ENCODE data around the gene CPNE6. TPM values are rescaled to one million over a fixed set of nuclear protein-coding genes. Genes with fewer than 3 reads are reported as not detected.
A peak's percentile ranks its signal among the peaks of the same experiment; 100 is the strongest.

The CPNE6 gene
- total RNA-seq, 4 donors from 2014 or later, result not detected

DNA sequence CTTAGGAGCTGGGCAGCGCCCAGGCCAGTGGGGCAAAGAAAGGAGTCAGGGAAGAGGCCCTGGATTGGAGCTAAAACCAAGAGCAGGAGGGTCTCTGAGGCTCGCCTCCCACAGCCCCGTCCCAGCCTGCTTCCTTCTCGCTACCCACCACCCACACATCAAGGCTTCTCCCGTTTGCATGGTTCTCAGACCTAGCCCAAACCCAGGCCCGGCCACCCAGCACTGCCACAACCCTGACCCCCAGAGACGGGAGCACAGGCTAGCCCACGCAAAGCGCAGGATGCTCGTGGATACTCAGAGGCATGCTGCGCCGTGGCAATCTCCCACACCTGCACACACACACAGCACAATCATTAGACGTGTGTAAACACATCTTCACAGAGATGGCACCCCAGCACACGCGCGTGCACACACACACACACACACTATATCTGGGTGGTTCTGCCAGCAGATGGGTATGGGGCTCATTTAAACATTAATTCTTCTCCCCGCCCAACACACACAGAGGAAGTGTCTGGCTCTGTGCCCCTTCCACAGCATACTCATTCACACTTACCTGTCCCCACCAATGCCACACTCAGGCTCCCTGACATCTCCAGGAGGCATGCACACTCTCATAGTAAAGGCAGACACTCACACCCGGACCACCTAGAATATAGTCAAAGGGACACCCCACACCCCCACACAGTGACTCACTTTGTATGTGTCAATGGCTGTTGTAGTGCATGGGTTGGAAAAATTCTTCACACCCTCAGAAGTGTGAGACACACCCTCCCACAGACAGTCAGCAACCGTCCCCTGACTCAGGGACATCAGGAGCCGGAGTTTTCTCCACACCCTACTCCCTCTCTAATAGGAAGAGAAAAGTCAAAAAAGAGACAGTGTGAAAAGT is 18.5 kb upstream of the CPNE6 start:
- no peaks in the 10 kb centered on the region for H3K36me3 ChIP-seq
- DNase-seq (no peak), ATAC-seq (no peak)
- in situ Hi-C loops (cut with MboI; ENCODE audit: low sequenced_read_pairs in 4 of 4) (no loop called here), intact Hi-C loops (cut with DNase I; ENCODE audit: low total_unique reads) (loop anchor here (5.0 kb wide), 1 partner anchor 41 kb away; no protein-coding TSS in a partner anchor)
- H3K27me3 ChIP-seq, result peaks cover 0 to 3% (median 0%) of the 10 kb centered on the region in 3 donors
- H3K4me3 ChIP-seq, result peak overlapping the region; percentile 56 to 77 (median 66)
- no peak overlapping the region for H3K27ac ChIP-seq
- TF ChIP-seq, protein P1, sequence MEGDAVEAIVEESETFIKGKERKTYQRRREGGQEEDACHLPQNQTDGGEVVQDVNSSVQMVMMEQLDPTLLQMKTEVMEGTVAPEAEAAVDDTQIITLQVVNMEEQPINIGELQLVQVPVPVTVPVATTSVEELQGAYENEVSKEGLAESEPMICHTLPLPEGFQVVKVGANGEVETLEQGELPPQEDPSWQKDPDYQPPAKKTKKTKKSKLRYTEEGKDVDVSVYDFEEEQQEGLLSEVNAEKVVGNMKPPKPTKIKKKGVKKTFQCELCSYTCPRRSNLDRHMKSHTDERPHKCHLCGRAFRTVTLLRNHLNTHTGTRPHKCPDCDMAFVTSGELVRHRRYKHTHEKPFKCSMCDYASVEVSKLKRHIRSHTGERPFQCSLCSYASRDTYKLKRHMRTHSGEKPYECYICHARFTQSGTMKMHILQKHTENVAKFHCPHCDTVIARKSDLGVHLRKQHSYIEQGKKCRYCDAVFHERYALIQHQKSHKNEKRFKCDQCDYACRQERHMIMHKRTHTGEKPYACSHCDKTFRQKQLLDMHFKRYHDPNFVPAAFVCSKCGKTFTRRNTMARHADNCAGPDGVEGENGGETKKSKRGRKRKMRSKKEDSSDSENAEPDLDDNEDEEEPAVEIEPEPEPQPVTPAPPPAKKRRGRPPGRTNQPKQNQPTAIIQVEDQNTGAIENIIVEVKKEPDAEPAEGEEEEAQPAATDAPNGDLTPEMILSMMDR (IDR thresholded peaks at IDR 0.05 in 4 of 5, conservative IDR thresholded peaks at IDR 0.05 in 1 of 5), result no peak
- TF ChIP-seq POLR2A (IDR thresholded peaks at IDR 0.05), result no peak
- H3K9me3 ChIP-seq, result no peaks in the 10 kb centered on the region
- peaks cover 6 to 8% of the 10 kb centered on the region in 2 donors for H3K4me1 ChIP-seq

DNA sequence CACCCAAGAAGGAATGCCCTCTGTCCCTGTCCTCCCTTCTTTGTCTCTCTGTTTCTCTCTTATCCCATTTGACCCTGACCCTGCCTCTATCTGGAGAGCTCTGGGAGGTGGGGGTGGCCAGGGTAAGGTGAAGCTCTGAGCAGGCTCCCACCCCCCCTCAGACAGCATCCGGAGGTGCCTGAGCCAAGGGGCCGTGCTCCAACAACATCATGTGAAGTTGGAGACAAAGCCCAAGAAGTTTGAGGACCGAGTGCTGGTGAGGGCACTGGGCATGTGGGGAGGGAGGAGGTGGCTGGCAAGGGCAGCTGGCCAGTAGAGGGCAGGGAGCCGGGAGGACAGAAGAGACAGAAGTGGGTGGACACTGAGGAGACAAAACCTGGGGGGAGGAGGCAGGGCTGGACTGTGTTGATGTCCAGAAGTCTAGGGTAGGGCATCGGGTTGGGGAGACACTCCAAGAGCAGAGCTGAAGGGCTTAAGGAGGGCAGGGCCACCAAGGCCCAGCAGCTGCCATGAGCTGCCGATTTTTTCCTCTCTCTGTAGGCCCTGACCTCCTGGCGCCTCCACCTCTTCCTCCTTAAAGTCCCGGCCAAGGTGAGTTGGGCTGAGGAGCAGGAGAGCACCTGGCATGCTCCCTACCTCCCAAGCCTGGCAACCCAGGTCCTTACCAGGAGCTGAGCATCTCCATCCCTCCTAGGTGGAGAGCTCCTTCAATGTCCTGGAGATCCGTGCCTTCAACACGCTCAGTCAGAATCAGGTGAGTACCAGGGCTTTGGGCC is 17.6 kb upstream of the CPNE6 start:
- in situ Hi-C loops (cut with MboI; ENCODE audit: low sequenced_read_pairs in 4 of 4) (no loop called here), intact Hi-C loops (cut with DNase I; ENCODE audit: low total_unique reads) (loop anchor here (5.0 kb wide), 1 partner anchor 41 kb away; no protein-coding TSS in a partner anchor)
- Histone ChIP-seq H3K36me3 (no peaks in the 10 kb centered on the region), H3K9me3 (no peaks in the 10 kb centered on the region), H3K4me3 (no peak overlapping the region), H3K4me1 (peaks cover 6 to 8% of the 10 kb centered on the region in 2 donors), H3K27ac (no peak overlapping the region), H3K27me3 (peaks cover 0 to 3% (median 0%) of the 10 kb centered on the region in 3 donors)
- DNase-seq (no peak), ATAC-seq (no peak)
- TF ChIP-seq, protein P1 (IDR thresholded peaks at IDR 0.05 in 4 of 5, conservative IDR thresholded peaks at IDR 0.05 in 1 of 5), result no peak

DNA sequence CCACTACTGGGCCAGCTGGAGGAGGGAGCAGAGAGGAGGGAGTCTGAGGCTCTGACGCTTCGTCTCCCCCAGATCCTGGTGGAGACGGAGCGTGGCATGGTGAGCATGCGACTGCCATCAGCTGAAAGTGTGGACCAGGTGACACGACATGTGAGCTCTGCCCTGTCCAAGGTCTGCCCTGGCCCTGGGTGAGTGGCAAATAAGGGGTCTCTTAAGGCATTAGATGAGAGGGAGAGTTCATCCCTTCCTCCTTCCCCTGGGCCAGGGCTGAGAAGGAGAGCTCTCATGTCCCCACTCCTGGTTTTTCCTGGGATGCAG is 17.1 kb upstream of the CPNE6 start:
- peaks cover 6 to 8% of the 10 kb centered on the region in 2 donors for H3K4me1 ChIP-seq
- in situ Hi-C loops (cut with MboI; ENCODE audit: low sequenced_read_pairs in 4 of 4), result no loop called here
- no peak for TF ChIP-seq POLR2A (IDR thresholded peaks at IDR 0.05)
- TF ChIP-seq, protein P1 (IDR thresholded peaks at IDR 0.05 in 4 of 5, conservative IDR thresholded peaks at IDR 0.05 in 1 of 5), result no peak
- DNase-seq, result no peak
- H3K27me3 ChIP-seq, result peaks cover 0 to 3% (median 0%) of the 10 kb centered on the region in 3 donors
- no peaks in the 10 kb centered on the region for H3K9me3 ChIP-seq
- intact Hi-C loops (cut with DNase I; ENCODE audit: low total_unique reads), result loop anchor here (5.0 kb wide), 1 partner anchor 42 kb away; no protein-coding TSS in a partner anchor
- no peak overlapping the region for H3K27ac ChIP-seq
- no peaks in the 10 kb centered on the region for H3K36me3 ChIP-seq
- H3K4me3 ChIP-seq, result no peak overlapping the region
- ATAC-seq, result no peak

DNA sequence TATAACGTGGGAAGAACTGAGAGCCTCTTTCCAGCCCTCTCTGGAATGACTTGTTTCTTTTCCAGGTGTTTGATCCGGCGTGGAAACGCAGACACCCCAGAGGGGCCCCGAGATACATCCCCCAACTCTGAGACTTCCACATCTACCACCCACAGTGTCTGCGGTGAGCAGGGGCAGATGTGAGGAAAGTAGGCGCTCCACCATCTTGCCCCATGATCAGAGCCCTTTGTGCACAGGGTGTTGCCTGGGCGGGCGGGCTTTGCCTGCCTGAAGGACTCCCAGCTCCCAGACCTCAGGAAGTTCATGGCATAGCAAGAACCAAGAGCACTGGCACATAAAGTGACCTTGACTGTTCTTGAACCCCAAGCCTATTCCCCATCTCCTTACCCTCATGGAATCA is 16.7 kb upstream of the CPNE6 start:
- Histone ChIP-seq H3K4me1 (peaks cover 6 to 8% of the 10 kb centered on the region in 2 donors), H3K9me3 (no peaks in the 10 kb centered on the region), H3K27ac (no peak overlapping the region), H3K27me3 (peaks cover 0 to 3% (median 0%) of the 10 kb centered on the region in 3 donors), H3K36me3 (no peaks in the 10 kb centered on the region), H3K4me3 (no peak overlapping the region)
- in situ Hi-C loops (cut with MboI; ENCODE audit: low sequenced_read_pairs in 4 of 4), result loop anchor here in 2 of 4 donors (5.0 kb wide), 3 partner anchors 38 to 108 kb away; partner anchors contain the start of genes IRF9 (in 1 of the 2) and PCK2 (in 1 of the 2)
- intact Hi-C loops (cut with DNase I; ENCODE audit: low total_unique reads), result loop anchor here (5.0 kb wide), 1 partner anchor 42 kb away; no protein-coding TSS in a partner anchor
- no peak for TF ChIP-seq POLR2A (IDR thresholded peaks at IDR 0.05)
- TF ChIP-seq, protein P1 (IDR thresholded peaks at IDR 0.05 in 4 of 5, conservative IDR thresholded peaks at IDR 0.05 in 1 of 5), result no peak
- ATAC-seq (no peak), DNase-seq (no peak)
